Testis (tissue), 2 donors: ENCODE measurements around the gene PPP1R13B.

ENCODE experiments used
- POLR2A ChIP-seq: fragments of 450-650 bp; IDR thresholded peaks from one replicate; pipeline ENCODE4 v1.6.1; 2017; ENCODE audit warnings: antibody characterized with exemption, mild to moderate bottlenecking, moderate library complexity
- TF ChIP-seq, protein P1 (sequence below), 3 experiments: fragments of 450-650 bp in 2 of 3; fragments of 200-600 bp in 1 of 3; sonication (generic) in 1 of 3; IDR thresholded peaks; one replicate each; pipeline ENCODE4 v1.5.1; 2016 to 2019; ENCODE audit warnings: antibody characterized with exemption in 3 of 3, mild to moderate bottlenecking in 2 of 3, moderate library complexity in 1 of 3

DNA sequence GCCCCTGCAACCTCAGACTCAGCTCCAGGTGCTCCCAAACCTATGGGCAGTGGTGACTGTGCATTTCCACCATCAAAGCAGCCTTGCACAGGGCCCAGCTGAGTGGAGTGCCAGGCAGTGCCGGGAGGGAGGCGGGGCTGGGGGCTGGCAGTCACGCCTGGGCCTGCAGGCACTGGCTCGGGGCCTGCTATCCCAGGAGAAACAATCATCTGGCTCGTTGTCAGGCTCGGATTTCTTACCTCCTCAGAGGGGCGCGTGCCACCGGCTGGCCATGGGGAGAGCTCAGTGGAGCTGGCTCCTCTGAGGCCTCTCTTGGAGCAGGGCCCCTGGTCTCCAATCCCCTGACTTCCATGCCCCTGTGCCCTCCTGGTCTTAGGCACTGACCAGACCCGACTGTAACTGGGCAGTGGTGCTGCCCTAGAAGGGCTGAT is 20.2 kb upstream of the PPP1R13B start:
- TF ChIP-seq, protein P1, sequence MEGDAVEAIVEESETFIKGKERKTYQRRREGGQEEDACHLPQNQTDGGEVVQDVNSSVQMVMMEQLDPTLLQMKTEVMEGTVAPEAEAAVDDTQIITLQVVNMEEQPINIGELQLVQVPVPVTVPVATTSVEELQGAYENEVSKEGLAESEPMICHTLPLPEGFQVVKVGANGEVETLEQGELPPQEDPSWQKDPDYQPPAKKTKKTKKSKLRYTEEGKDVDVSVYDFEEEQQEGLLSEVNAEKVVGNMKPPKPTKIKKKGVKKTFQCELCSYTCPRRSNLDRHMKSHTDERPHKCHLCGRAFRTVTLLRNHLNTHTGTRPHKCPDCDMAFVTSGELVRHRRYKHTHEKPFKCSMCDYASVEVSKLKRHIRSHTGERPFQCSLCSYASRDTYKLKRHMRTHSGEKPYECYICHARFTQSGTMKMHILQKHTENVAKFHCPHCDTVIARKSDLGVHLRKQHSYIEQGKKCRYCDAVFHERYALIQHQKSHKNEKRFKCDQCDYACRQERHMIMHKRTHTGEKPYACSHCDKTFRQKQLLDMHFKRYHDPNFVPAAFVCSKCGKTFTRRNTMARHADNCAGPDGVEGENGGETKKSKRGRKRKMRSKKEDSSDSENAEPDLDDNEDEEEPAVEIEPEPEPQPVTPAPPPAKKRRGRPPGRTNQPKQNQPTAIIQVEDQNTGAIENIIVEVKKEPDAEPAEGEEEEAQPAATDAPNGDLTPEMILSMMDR (IDR thresholded peaks at IDR 0.05): no peak
- no peak for TF ChIP-seq POLR2A
